Loucy (cell line): ENCODE results near the gene PTPRN2.

Experiments
- H2AFZ ChIP-seq: fragments of 200-600 bp; sonication (generic); 2 replicates; pipeline ENCODE4 v1.6.0; 2016; ENCODE audit warnings: antibody characterized with exemption, mild to moderate bottlenecking, low read length, moderate library complexity
- H3F3A ChIP-seq: fragments of 200-600 bp; 2 replicates; pipeline ENCODE4 v1.6.0; 2016; ENCODE audit warnings: antibody characterized with exemption, low read depth, mild to moderate bottlenecking
- H3K27me3 ChIP-seq: fragments of 200-600 bp; sonication (generic); 2 replicates; pipeline ENCODE4 v1.6.1; 2014; ENCODE audit warnings: low read length, mild to moderate bottlenecking; ENCODE audit not compliant: insufficient read depth, poor library complexity, severe bottlenecking
- H3K36me3 ChIP-seq: fragments of 200-600 bp; sonication (generic); 2 replicates; pipeline ENCODE4 v1.6.1; 2016; ENCODE audit warnings: low read length; ENCODE audit not compliant: insufficient read depth
- H3K4me1 ChIP-seq: fragments of 200-600 bp; sonication (generic); 2 replicates; pipeline ENCODE4 v1.5.1; 2014; ENCODE audit warnings: low read length, mild to moderate bottlenecking; ENCODE audit not compliant: insufficient read depth, poor library complexity, severe bottlenecking
- H3K4me2 ChIP-seq: fragments of 200-600 bp; sonication (generic); 2 replicates; pipeline ENCODE4 v1.6.0; 2014; ENCODE audit warnings: antibody characterized with exemption, low read length, low read depth, mild to moderate bottlenecking; ENCODE audit not compliant: poor library complexity, severe bottlenecking
- H3K4me3 ChIP-seq: fragments of 200-600 bp; sonication (generic); 2 replicates; pipeline ENCODE4 v1.5.1; 2014; ENCODE audit warnings: low read length, mild to moderate bottlenecking, mixed read lengths; ENCODE audit not compliant: poor library complexity, severe bottlenecking
- H3K79me2 ChIP-seq: fragments of 200-600 bp; sonication (generic); 2 replicates; pipeline ENCODE4 v1.6.1; 2014; ENCODE audit warnings: low read length; ENCODE audit not compliant: insufficient read depth
- H3K9ac ChIP-seq: fragments of 200-600 bp; sonication (generic); 2 replicates; pipeline ENCODE4 v1.6.0; 2014; ENCODE audit warnings: mild to moderate bottlenecking, low read depth, low read length, moderate library complexity; ENCODE audit not compliant: poor library complexity, severe bottlenecking
- H3K9me2 ChIP-seq: fragments of 200-600 bp; sonication (generic); replicated peaks from 2 replicates; pipeline ENCODE4 v1.6.1; 2016; ENCODE audit warnings: low read depth, low read length, mixed read lengths
- H3K9me3 ChIP-seq: fragments of 200-600 bp; sonication (generic); 2 replicates; pipeline ENCODE4 v1.6.1; 2014; ENCODE audit warnings: mild to moderate bottlenecking, antibody characterized with exemption, low read length, low read depth; ENCODE audit not compliant: insufficient read depth
- H4K20me1 ChIP-seq: fragments of 200-600 bp; sonication (generic); 2 replicates; pipeline ENCODE4 v1.6.0; 2014; ENCODE audit warnings: antibody characterized with exemption, low read length, mild to moderate bottlenecking; ENCODE audit not compliant: insufficient read depth, poor library complexity, severe bottlenecking
- CTCF ChIP-seq: fragments of 200-600 bp; sonication (generic); conservative IDR thresholded peaks from 2 replicates; pipeline ENCODE4 v1.5.1; 2014; ENCODE audit warnings: mild to moderate bottlenecking, antibody characterized with exemption, low read length
- EZH2phosphoT487 ChIP-seq: fragments of 200-600 bp; IDR thresholded peaks from 2 replicates; pipeline ENCODE4 v1.6.1; 2018; ENCODE audit warnings: antibody characterized with exemption, mild to moderate bottlenecking, moderate library complexity, borderline replicate concordance

The PTPRN2 gene

GRCh38 chr7:157805713-157806112 is 781.9 kb downstream of the PTPRN2 start:
- Histone ChIP-seq H3K36me3 (no peaks in the 10 kb centered on the region), H3K4me1 (no peaks in the 10 kb centered on the region)
- TF ChIP-seq CTCF (no peak), EZH2phosphoT487 (no peak)

DNA sequence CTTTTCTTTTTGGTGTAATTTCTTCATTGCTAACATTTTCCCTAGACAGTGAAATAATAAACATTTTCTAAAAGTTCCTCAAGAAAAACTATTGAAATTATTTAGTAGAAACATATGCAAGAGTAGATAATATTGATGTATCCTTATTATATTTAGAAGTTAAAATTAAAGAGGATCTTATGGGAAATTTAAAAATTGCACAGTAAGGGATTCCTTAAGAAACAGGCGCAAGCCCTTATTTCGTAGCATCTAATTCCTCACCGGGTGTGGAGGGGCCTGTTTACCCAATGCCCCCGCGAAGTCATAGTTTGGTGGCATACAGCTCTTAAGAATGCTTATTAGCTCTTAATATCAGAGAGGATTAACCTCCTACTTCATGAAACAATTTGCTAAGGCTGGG is 783.7 kb downstream of the PTPRN2 start:
- H3K9me3 ChIP-seq, result peaks cover 15% of the 10 kb centered on the region; the same call in 1 of the 2 replicates
- H3K4me1 ChIP-seq, result no peaks in the 10 kb centered on the region
- no peak overlapping the region for H3K9ac ChIP-seq
- no peaks in the 10 kb centered on the region for H3K27me3 ChIP-seq
- no peak overlapping the region for H3K4me3 ChIP-seq
- no peaks in the 10 kb centered on the region for H4K20me1 ChIP-seq
- H2AFZ ChIP-seq, result no peak overlapping the region
- no peak overlapping the region for H3K4me2 ChIP-seq
- H3F3A ChIP-seq, result no peaks in the 10 kb centered on the region
- TF ChIP-seq CTCF (no peak), EZH2phosphoT487 (no peak)
- no peaks in the 10 kb centered on the region for H3K79me2 ChIP-seq
- no peaks in the 10 kb centered on the region for H3K9me2 ChIP-seq
- no peaks in the 10 kb centered on the region for H3K36me3 ChIP-seq

More at GRCh38 chr7:157805713-157806112, 781.9 kb downstream of the PTPRN2 start:
- Histone ChIP-seq H3K9ac (no peak overlapping the region), H4K20me1 (no peaks in the 10 kb centered on the region), H3K27me3 (no peaks in the 10 kb centered on the region), H3K4me3 (no peak overlapping the region), H2AFZ (no peak overlapping the region), H3F3A (no peaks in the 10 kb centered on the region), H3K9me3 (peaks cover 19% of the 10 kb centered on the region; the same call in 1 of the 2 replicates), H3K9me2 (no peaks in the 10 kb centered on the region), H3K79me2 (no peaks in the 10 kb centered on the region), H3K4me2 (no peak overlapping the region)

DNA sequence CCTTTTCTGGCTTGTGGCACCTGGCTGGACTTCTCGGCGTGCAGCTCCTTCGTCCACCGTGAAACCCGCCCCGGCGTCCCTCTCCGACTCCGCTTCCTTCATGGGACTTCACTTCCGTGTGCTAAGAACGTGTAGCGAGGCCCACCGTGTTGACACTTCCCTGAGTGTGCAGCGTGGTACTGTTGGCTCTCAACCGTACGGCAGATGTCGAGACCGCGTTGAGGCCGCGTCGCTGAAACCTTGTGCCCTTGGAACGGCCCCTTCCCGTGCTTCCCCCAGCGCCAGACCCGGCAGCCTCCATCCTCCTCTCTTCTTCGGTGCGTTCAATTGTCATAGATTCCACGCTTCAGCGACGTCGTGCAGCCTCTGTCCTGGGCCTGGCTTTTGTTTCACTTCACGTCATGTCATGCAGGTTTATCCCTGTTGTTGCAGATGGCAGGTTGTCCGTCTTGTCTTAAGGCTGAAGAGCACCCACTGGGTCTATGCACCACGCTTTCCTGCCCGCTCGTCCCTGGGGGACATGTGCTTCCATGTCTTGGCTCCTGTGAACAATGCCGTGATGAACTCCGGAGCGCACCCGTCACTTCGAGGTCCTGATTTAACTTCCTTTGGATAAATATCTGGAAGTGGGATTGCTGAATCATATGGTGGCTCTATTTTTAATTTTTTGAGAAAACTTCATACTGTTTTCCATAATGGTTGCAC is 785.5 kb downstream of the PTPRN2 start:
- H3K4me2 ChIP-seq, result no peak overlapping the region
- no peaks in the 10 kb centered on the region for H3K9me2 ChIP-seq
- peaks cover 4% of the 10 kb centered on the region; the same call in 1 of the 2 replicates for H3K9me3 ChIP-seq
- H3K4me3 ChIP-seq, result no peak overlapping the region
- H3F3A ChIP-seq, result no peaks in the 10 kb centered on the region
- no peak overlapping the region for H3K9ac ChIP-seq
- no peaks in the 10 kb centered on the region for H4K20me1 ChIP-seq
- no peaks in the 10 kb centered on the region for H3K4me1 ChIP-seq
- no peak overlapping the region for H2AFZ ChIP-seq
- no peak for TF ChIP-seq CTCF
- no peak for TF ChIP-seq EZH2phosphoT487
- H3K27me3 ChIP-seq, result no peaks in the 10 kb centered on the region
- no peaks in the 10 kb centered on the region for H3K79me2 ChIP-seq
- no peaks in the 10 kb centered on the region for H3K36me3 ChIP-seq
